GM23338 (cell line): ENCODE results near the gene UBXN10. TPM values are rescaled to one million over a fixed set of nuclear protein-coding genes. Genes with fewer than 3 reads are reported as not detected.

Source experiments
- ATAC-seq: fragments of 200-7000 bp; cut with Tn5 transposase; 3 replicates; pipeline ENCODE4 v1.9.1; 2020
- DNase-seq: peaks from one replicate; pipeline ENCODE4 v3.0.0-alpha.2; 2015; ENCODE audit warnings: low spot score
- H2AFZ ChIP-seq: fragments of 200-600 bp; sonication (generic); 2 replicates; pipeline ENCODE4 v1.8.0; 2016; ENCODE audit warnings: antibody characterized with exemption, mild to moderate bottlenecking, moderate library complexity
- H3F3A ChIP-seq: fragments of 200-600 bp; sonication (generic); replicated peaks from 2 replicates; pipeline ENCODE4 v1.8.0; 2017; ENCODE audit warnings: antibody characterized with exemption, mixed run types, low read depth
- H3K27ac ChIP-seq: fragments of 200-600 bp; sonication (generic); 2 replicates; pipeline ENCODE4 v1.6.1; 2016; ENCODE audit warnings: low read depth
- H3K27me3 ChIP-seq: fragments of 200-600 bp; sonication (generic); 2 replicates; pipeline ENCODE4 v1.8.0; 2016; ENCODE audit warnings: mild to moderate bottlenecking, mixed run types, moderate library complexity; ENCODE audit not compliant: insufficient read depth
- H3K36me3 ChIP-seq: fragments of 200-600 bp; sonication (generic); 2 replicates; pipeline ENCODE4 v1.8.0; 2016; ENCODE audit warnings: mild to moderate bottlenecking; ENCODE audit not compliant: insufficient read depth
- H3K4me1 ChIP-seq: fragments of 200-600 bp; sonication (generic); 2 replicates; pipeline ENCODE4 v1.8.0; 2016; ENCODE audit warnings: mild to moderate bottlenecking, moderate library complexity; ENCODE audit not compliant: insufficient read depth
- H3K4me2 ChIP-seq: fragments of 200-600 bp; sonication (generic); 2 replicates; pipeline ENCODE4 v1.7.1; 2017; ENCODE audit warnings: mixed run types
- H3K4me3 ChIP-seq: fragments of 200-600 bp; sonication (generic); 2 replicates; pipeline ENCODE4 v1.6.1; 2016; ENCODE audit warnings: mixed run types
- H3K79me2 ChIP-seq: fragments of 200-600 bp; sonication (generic); replicated peaks from 2 replicates; pipeline ENCODE4 v1.8.0; 2017; ENCODE audit warnings: mild to moderate bottlenecking; ENCODE audit not compliant: insufficient read depth
- H3K9me2 ChIP-seq: fragments of 200-600 bp; sonication (generic); 2 replicates; pipeline ENCODE4 v1.8.0; 2017; ENCODE audit not compliant: insufficient read depth
- H4K20me1 ChIP-seq: fragments of 200-600 bp; sonication (generic); replicated peaks from 2 replicates; pipeline ENCODE4 v1.8.0; 2017; ENCODE audit warnings: mild to moderate bottlenecking; ENCODE audit not compliant: insufficient read depth
- H3K27ac Mint-ChIP-seq: 2 replicates; pipeline ENCODE4 v1.8.0; 2020; ENCODE audit warnings: inconsistent platforms, mild to moderate bottlenecking, moderate library complexity, mixed read lengths
- H3K27me3 Mint-ChIP-seq: 3 replicates; pipeline ENCODE4 v1.8.0; 2022; ENCODE audit warnings: low read depth, mild to moderate bottlenecking, moderate library complexity, mixed read lengths, inconsistent platforms; ENCODE audit not compliant: insufficient read depth, poor library complexity
- H3K36me3 Mint-ChIP-seq: 3 replicates; pipeline ENCODE4 v1.8.0; 2021; ENCODE audit warnings: low read depth, mild to moderate bottlenecking, inconsistent platforms, moderate library complexity, mixed read lengths
- H3K4me1 Mint-ChIP-seq: 3 replicates; pipeline ENCODE4 v1.8.0; 2020; ENCODE audit warnings: mild to moderate bottlenecking, inconsistent platforms, mixed read lengths
- H3K4me3 Mint-ChIP-seq: 3 replicates; pipeline ENCODE4 v1.8.0; 2021; ENCODE audit warnings: moderate library complexity, mild to moderate bottlenecking, inconsistent platforms, mixed read lengths
- H3K9me3 Mint-ChIP-seq: 3 replicates; pipeline ENCODE4 v1.8.0; 2020; ENCODE audit warnings: moderate library complexity, mild to moderate bottlenecking, inconsistent platforms, mixed read lengths
- CREB1 ChIP-seq: fragments of 250-450 bp; sonication (Bioruptor Pico); IDR thresholded peaks from 2 replicates; pipeline ENCODE4 v1.5.0; 2020; ENCODE audit warnings: low read depth, mild to moderate bottlenecking, moderate library complexity
- CTCF ChIP-seq, 2 experiments: fragments of 200-600 bp in 1 of 2; sonication (generic) in 1 of 2; conservative IDR thresholded peaks; 2 replicates each; pipeline versions ENCODE4 v1.5.1 to v1.6.1; 2016 to 2017; ENCODE audit warnings: antibody characterized with exemption in 2 of 2, low read depth in 2 of 2, mild to moderate bottlenecking in 2 of 2, moderate library complexity in 1 of 2
- ETS1 ChIP-seq: IDR thresholded peaks from 2 replicates; pipeline ENCODE4 v1.6.1; 2016; ENCODE audit warnings: antibody characterized with exemption
- EZH2 ChIP-seq: fragments of 200-600 bp; sonication (generic); IDR thresholded peaks from one replicate; pipeline ENCODE4 v1.8.0; 2017; ENCODE audit warnings: antibody characterized with exemption, mild to moderate bottlenecking, low read depth; ENCODE audit not compliant: unreplicated experiment
- EZH2phosphoT487 ChIP-seq: fragments of 200-600 bp; sonication (generic); IDR thresholded peaks from one replicate; pipeline ENCODE4 v1.8.1; 2018; ENCODE audit warnings: antibody characterized with exemption; ENCODE audit not compliant: unreplicated experiment
- JUNB ChIP-seq: IDR thresholded peaks from one replicate; pipeline ENCODE4 v1.6.1; 2016; ENCODE audit warnings: antibody characterized with exemption; ENCODE audit not compliant: unreplicated experiment
- NANOG ChIP-seq: IDR thresholded peaks from 2 replicates; pipeline ENCODE4 v1.6.1; 2016; ENCODE audit warnings: antibody characterized with exemption, borderline replicate concordance
- POLR2AphosphoS5 ChIP-seq: IDR thresholded peaks from 2 replicates; pipeline ENCODE4 v1.6.1; 2016; ENCODE audit warnings: antibody characterized with exemption, low read depth
- REST ChIP-seq: IDR thresholded peaks from one replicate; pipeline ENCODE4 v1.6.1; 2018; ENCODE audit warnings: antibody characterized with exemption; ENCODE audit not compliant: unreplicated experiment
- STAT1 ChIP-seq: IDR thresholded peaks from one replicate; pipeline ENCODE4 v1.6.1; 2016; ENCODE audit warnings: antibody characterized with exemption; ENCODE audit not compliant: unreplicated experiment
- ZNF114 ChIP-seq: fragments of 250-450 bp; sonication (Bioruptor Pico); IDR thresholded peaks from 2 replicates; pipeline ENCODE4 v1.5.0; 2020; ENCODE audit warnings: mild to moderate bottlenecking, moderate library complexity
- ZNF331 ChIP-seq: fragments of 250-450 bp; sonication (Bioruptor Pico); IDR thresholded peaks from 2 replicates; pipeline ENCODE4 v1.5.0; 2020; ENCODE audit warnings: low read depth, mild to moderate bottlenecking, moderate library complexity
- ZNF462 ChIP-seq: fragments of 250-450 bp; sonication (Bioruptor Pico); IDR thresholded peaks from 2 replicates; pipeline ENCODE4 v1.5.0; 2020; ENCODE audit warnings: mild to moderate bottlenecking, moderate library complexity
- polyA plus RNA-seq: library from polyadenylated mRNA; unstranded; fragments of >200 nt; fragmentation: Nextera tagmentation; extraction: Ambion mirVana; gene quantifications from 2 replicates; pipeline ENCODE4 v1.2.1, GENCODE V29; 2016
- total RNA-seq: library from RNA; depleted of rRNA; stranded (reverse); fragments of >200 nt; shearing (Covaris generic); gene quantifications from 2 replicates; pipeline ENCODE4 v1.2.3, GENCODE V29; 2014

The UBXN10 gene
- total and polyA plus RNA-seq, 2 experiments from 2014 or later = 0.27 to 0.69 TPM

- Mint-ChIP-seq H3K4me3 (no peak overlapping the region), H3K9me3 (no peaks in the 10 kb centered on the region), H3K4me1 (peaks cover 12% of the 10 kb centered on the region; the same call in 2 of the 3 replicates), H3K36me3 (no peaks in the 10 kb centered on the region), H3K27ac (no peak overlapping the region), H3K27me3 (peaks cover 1% of the 10 kb centered on the region)
- DNase-seq (no peak), ATAC-seq (no peak)
- TF ChIP-seq CREB1 (no peak), STAT1 (no peak), NANOG (no peak), POLR2AphosphoS5 (no peak), ETS1 (no peak), REST (no peak), ZNF462 (CRISPR knock-in tag) (no peak), EZH2 (no peak), EZH2phosphoT487 (no peak), ZNF331 (CRISPR knock-in tag) (no peak), JUNB (no peak), CTCF (conservative IDR thresholded peaks at IDR 0.05; ENCODE audit: low read depth in 2 of 2) (no peak), ZNF114 (CRISPR knock-in tag) (no peak)
- no peak overlapping the region for H3K27ac ChIP-seq
- H3K4me2 ChIP-seq = no peak overlapping the region
- no peaks in the 10 kb centered on the region for H4K20me1 ChIP-seq
- 0 out of 2 replicates have a peak, but pooled peaks cover 3% of the 10 kb centered on the region for H3F3A ChIP-seq
- H3K4me3 ChIP-seq = no peak overlapping the region
- H2AFZ ChIP-seq = no peak overlapping the region
- no peaks in the 10 kb centered on the region for H3K79me2 ChIP-seq
- H3K9me2 ChIP-seq = no peaks in the 10 kb centered on the region
- H3K27me3 ChIP-seq = no peaks in the 10 kb centered on the region
- H3K36me3 ChIP-seq = no peaks in the 10 kb centered on the region
- H3K4me1 ChIP-seq = peaks cover 6% of the 10 kb centered on the region; the same call in 1 of the 2 replicates
Observed at GRCh38 chr1:20147846-20148570, 37.9 kb upstream of the UBXN10 start.
